ENCODE measurements around the gene CD2AP. TPM values are rescaled to one million over a fixed set of nuclear protein-coding genes. Genes with fewer than 3 reads are reported as not detected.
A peak's percentile ranks its signal among the peaks of the same experiment; 100 is the strongest.
"Not testable (repeated sequence)": the region's sequence is repeated elsewhere in the genome, so short reads cannot be mapped to it uniquely, and the experiment has no call there.

The CD2AP gene
- total and polyA plus RNA-seq, 2 experiments from 2014 or later = 13.2 to 22.8 TPM

- Histone ChIP-seq H3K4me2 (ENCODE audit: unreplicated experiment) (no peak overlapping the region), H3F3A (ENCODE audit: insufficient read depth) (no peaks in the 10 kb centered on the region), H3K4me1 (ENCODE audit: insufficient read depth) (no peaks in the 10 kb centered on the region), H3K27me3 (replicated peaks; ENCODE audit: insufficient read depth) (no peaks in the 10 kb centered on the region), H3K79me2 (ENCODE audit: insufficient read depth) (peaks cover 60% of the 10 kb centered on the region), H2AFZ (no peak overlapping the region), H3K9me3 (ENCODE audit: low read depth) (no peaks in the 10 kb centered on the region), H3K9me2 (ENCODE audit: insufficient read depth) (no peaks in the 10 kb centered on the region), H3K9ac (no peak overlapping the region), H4K20me1 (ENCODE audit: insufficient read depth) (no peaks in the 10 kb centered on the region), H3K36me3 (ENCODE audit: low read depth) (0 out of 2 replicates have a peak, but pooled peaks cover 4% of the 10 kb centered on the region), H3K4me3 (no peak overlapping the region), H3K27ac (no peak overlapping the region)
- in situ Hi-C loops (cut with MboI) = no loop called here
- TF ChIP-seq EZH2phosphoT487 (IDR thresholded peaks at IDR 0.05; ENCODE audit: insufficient read depth, low read depth) (no peak), EZH2 (IDR thresholded peaks at IDR 0.05; ENCODE audit: insufficient read depth, poor library complexity, severe bottlenecking) (no peak)
- DNase-seq = no peak
- 98 to 100% methylated on average over 3 of the region's 3 CpGs for WGBS, 2 experiments (ENCODE audit: low coverage in 1 of 2, low lambda C conversion rate in 2 of 2, missing lambda C conversion rate in 2 of 2)
These were observed 85.6 kb downstream of the CD2AP start for GRCh38 chr6:47563162-47563561.

DNA sequence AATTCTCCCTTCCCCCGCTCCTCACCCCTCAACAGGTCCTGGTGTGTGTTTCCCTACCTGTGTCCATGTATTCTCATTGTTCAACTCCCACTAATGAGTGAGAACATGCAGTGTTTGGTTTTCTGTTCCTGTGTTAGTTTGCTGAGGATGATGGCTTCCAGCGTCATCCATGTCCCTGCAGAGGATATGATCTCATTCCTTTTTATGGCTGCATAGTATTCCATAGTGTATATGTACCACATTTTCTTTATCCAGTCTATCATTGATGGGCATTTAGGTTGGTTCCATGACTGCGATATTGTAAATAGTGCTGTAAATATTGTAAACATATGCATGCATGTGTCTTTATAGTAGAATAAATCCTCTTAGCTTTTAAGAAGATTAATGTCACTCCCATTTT, 89.0 kb downstream of the CD2AP start:
- in situ Hi-C loops (cut with MboI); H3K9ac ChIP-seq; H3K4me2 ChIP-seq (ENCODE audit: unreplicated experiment): not testable (repeated sequence)

GRCh38 chr6:47567586-47567985, 90.0 kb downstream of the CD2AP start:
- Histone ChIP-seq H3K9ac (no peak overlapping the region), H3K27ac (no peak overlapping the region), H3K79me2 (ENCODE audit: insufficient read depth) (peaks cover 46% of the 10 kb centered on the region), H3K4me2 (ENCODE audit: unreplicated experiment) (no peak overlapping the region), H3K4me3 (no peak overlapping the region), H3K27me3 (replicated peaks; ENCODE audit: insufficient read depth) (no peaks in the 10 kb centered on the region), H3K36me3 (ENCODE audit: low read depth) (no peaks in the 10 kb centered on the region), H3K9me2 (ENCODE audit: insufficient read depth) (no peaks in the 10 kb centered on the region), H3K9me3 (ENCODE audit: low read depth) (no peaks in the 10 kb centered on the region), H2AFZ (no peak overlapping the region), H4K20me1 (ENCODE audit: insufficient read depth) (no peaks in the 10 kb centered on the region), H3K4me1 (ENCODE audit: insufficient read depth) (no peaks in the 10 kb centered on the region), H3F3A (ENCODE audit: insufficient read depth) (no peaks in the 10 kb centered on the region)
- TF ChIP-seq EZH2 (IDR thresholded peaks at IDR 0.05; ENCODE audit: insufficient read depth, poor library complexity, severe bottlenecking) (no peak), EZH2phosphoT487 (IDR thresholded peaks at IDR 0.05; ENCODE audit: insufficient read depth, low read depth) (no peak)
- 94 to 97% methylated on average over 1 of the region's 1 CpG for WGBS, 2 experiments (ENCODE audit: low coverage in 1 of 2, low lambda C conversion rate in 2 of 2, missing lambda C conversion rate in 2 of 2)
- no peak for DNase-seq
- in situ Hi-C loops (cut with MboI) = no loop called here

More for the DNA sequence above, 89.0 kb downstream of the CD2AP start:
- WGBS, 2 experiments (ENCODE audit: low coverage in 1 of 2, low lambda C conversion rate in 2 of 2, missing lambda C conversion rate in 2 of 2) = 96 to 98% methylated on average over 3 of the region's 3 CpGs
- not testable (repeated sequence) for H3K36me3 ChIP-seq (ENCODE audit: low read depth); H3K27ac ChIP-seq; H3K4me1 ChIP-seq (ENCODE audit: insufficient read depth); H3F3A ChIP-seq (ENCODE audit: insufficient read depth); H3K27me3 ChIP-seq (replicated peaks; ENCODE audit: insufficient read depth); H4K20me1 ChIP-seq (ENCODE audit: insufficient read depth); DNase-seq; H3K9me2 ChIP-seq (ENCODE audit: insufficient read depth); H2AFZ ChIP-seq; H3K4me3 ChIP-seq; H3K9me3 ChIP-seq (ENCODE audit: low read depth)
- H3K79me2 ChIP-seq (ENCODE audit: insufficient read depth) = peaks cover 45% of the 10 kb centered on the region

DNA sequence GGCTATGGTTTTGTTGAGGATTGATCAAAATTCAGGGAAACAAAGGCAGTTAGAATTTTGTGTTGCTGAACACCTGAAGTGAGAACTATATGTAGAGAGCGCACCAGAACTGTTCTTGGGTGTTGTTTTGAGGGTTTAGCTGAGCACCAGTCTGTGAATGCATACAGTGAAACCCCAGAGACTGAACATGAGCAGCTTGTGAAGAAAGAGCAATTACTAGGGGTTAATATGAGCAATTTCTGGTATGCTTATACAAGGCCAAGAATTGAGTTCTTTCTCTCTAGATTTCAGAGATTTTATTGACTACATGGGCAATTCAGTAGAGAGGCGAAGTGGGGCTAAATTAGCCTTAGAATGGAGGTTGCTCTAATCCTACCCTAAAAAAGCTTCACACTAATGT, 93.9 kb downstream of the CD2AP start:
- Histone ChIP-seq H3K9ac (no peak overlapping the region), H3K9me3 (ENCODE audit: low read depth) (no peaks in the 10 kb centered on the region), H3F3A (ENCODE audit: insufficient read depth) (no peaks in the 10 kb centered on the region), H3K4me2 (ENCODE audit: unreplicated experiment) (no peak overlapping the region), H3K27ac (no peak overlapping the region), H3K4me1 (ENCODE audit: insufficient read depth) (no peaks in the 10 kb centered on the region), H3K4me3 (no peak overlapping the region), H3K79me2 (ENCODE audit: insufficient read depth) (peaks cover 51% of the 10 kb centered on the region), H3K9me2 (ENCODE audit: insufficient read depth) (no peaks in the 10 kb centered on the region), H3K27me3 (replicated peaks; ENCODE audit: insufficient read depth) (no peaks in the 10 kb centered on the region), H3K36me3 (ENCODE audit: low read depth) (peaks cover 16% of the 10 kb centered on the region), H2AFZ (no peak overlapping the region), H4K20me1 (ENCODE audit: insufficient read depth) (no peaks in the 10 kb centered on the region)
- DNase-seq = peak; percentile 2
- WGBS, 2 experiments (ENCODE audit: low coverage in 1 of 2, low lambda C conversion rate in 2 of 2, missing lambda C conversion rate in 2 of 2) = 97 to 98% methylated on average over 2 of the region's 2 CpGs
- TF ChIP-seq EZH2 (IDR thresholded peaks at IDR 0.05; ENCODE audit: insufficient read depth, poor library complexity, severe bottlenecking) = no peak
- TF ChIP-seq EZH2phosphoT487 (IDR thresholded peaks at IDR 0.05; ENCODE audit: insufficient read depth, low read depth) = no peak
- in situ Hi-C loops (cut with MboI) = no loop called here

DNA sequence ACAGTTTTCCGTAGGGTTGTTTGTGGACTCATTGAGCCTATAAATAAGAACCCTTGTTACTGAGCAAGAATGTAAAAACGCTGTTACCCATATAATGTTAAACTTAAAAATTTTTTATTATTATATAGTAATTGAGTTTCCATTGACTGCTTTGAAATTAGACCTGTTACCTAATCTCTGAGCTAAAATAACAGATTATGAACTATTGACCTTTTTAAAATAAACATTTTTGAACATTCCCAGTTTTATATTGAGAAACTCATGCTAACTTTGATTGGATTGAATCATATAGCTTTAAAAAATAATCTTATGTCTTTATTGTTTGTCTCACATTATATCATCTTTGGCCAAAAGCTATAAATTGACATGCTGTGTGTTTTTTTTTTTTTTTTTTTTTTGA, 95.5 kb downstream of the CD2AP start:
- no peaks in the 10 kb centered on the region for H3K9me3 ChIP-seq (ENCODE audit: low read depth)

More for the DNA sequence above, 95.5 kb downstream of the CD2AP start:
- no peak overlapping the region for H3K4me2 ChIP-seq (ENCODE audit: unreplicated experiment)
- no peak for DNase-seq
- H3K27me3 ChIP-seq (replicated peaks; ENCODE audit: insufficient read depth) = no peaks in the 10 kb centered on the region
- no peaks in the 10 kb centered on the region for H3K4me1 ChIP-seq (ENCODE audit: insufficient read depth)
- H3K9me2 ChIP-seq (ENCODE audit: insufficient read depth) = no peaks in the 10 kb centered on the region
- in situ Hi-C loops (cut with MboI) = no loop called here
- peaks cover 31% of the 10 kb centered on the region for H3K36me3 ChIP-seq (ENCODE audit: low read depth)
- no peak overlapping the region for H2AFZ ChIP-seq
- peaks cover 36% of the 10 kb centered on the region for H3K79me2 ChIP-seq (ENCODE audit: insufficient read depth)
- no peaks in the 10 kb centered on the region for H4K20me1 ChIP-seq (ENCODE audit: insufficient read depth)
- H3K9ac ChIP-seq = no peak overlapping the region
- no peak for TF ChIP-seq EZH2 (IDR thresholded peaks at IDR 0.05; ENCODE audit: insufficient read depth, poor library complexity, severe bottlenecking)
- no peak for TF ChIP-seq EZH2phosphoT487 (IDR thresholded peaks at IDR 0.05; ENCODE audit: insufficient read depth, low read depth)
- H3F3A ChIP-seq (ENCODE audit: insufficient read depth) = no peaks in the 10 kb centered on the region
- H3K27ac ChIP-seq = no peak overlapping the region
- H3K4me3 ChIP-seq = no peak overlapping the region
- 47 to 50% methylated on average over 2 of the region's 2 CpGs for WGBS, 2 experiments (ENCODE audit: low coverage in 1 of 2, low lambda C conversion rate in 2 of 2, missing lambda C conversion rate in 2 of 2)
